MM.1S (cell line): Measurements from ENCODE around the gene LINC01488.

Experiments
- DNase-seq: peaks from one replicate; pipeline ENCODE4 v3.0.0-alpha.2; 2015
- H2AFZ ChIP-seq: fragments of 300-600 bp; sonication (generic); 2 replicates; pipeline ENCODE4 v1.6.0; 2016; ENCODE audit warnings: antibody characterized with exemption, low read length
- H3F3A ChIP-seq: fragments of 300-600 bp; sonication (generic); 2 replicates; pipeline ENCODE4 v1.6.1; 2016; ENCODE audit warnings: mild to moderate bottlenecking, antibody characterized with exemption, low read length, moderate library complexity, mixed read lengths; ENCODE audit not compliant: insufficient read depth
- H3K27ac ChIP-seq: fragments of 300-600 bp; sonication (generic); 2 replicates; pipeline ENCODE4 v1.5.1; 2016; ENCODE audit warnings: mild to moderate bottlenecking, low read length
- H3K27me3 ChIP-seq: fragments of 300-600 bp; sonication (generic); replicated peaks from 2 replicates; pipeline ENCODE4 v1.6.0; 2016; ENCODE audit warnings: low read length; ENCODE audit not compliant: insufficient read depth
- H3K36me3 ChIP-seq: fragments of 300-600 bp; sonication (generic); replicated peaks from 2 replicates; pipeline ENCODE4 v1.6.1; 2016; ENCODE audit warnings: mild to moderate bottlenecking, low read length, mixed read lengths; ENCODE audit not compliant: insufficient read depth
- H3K4me1 ChIP-seq: fragments of 300-600 bp; sonication (generic); 2 replicates; pipeline ENCODE4 v1.6.1; 2016; ENCODE audit warnings: low read length, mixed read lengths
- H3K4me2 ChIP-seq: fragments of 300-600 bp; sonication (generic); 2 replicates; pipeline ENCODE4 v1.6.0; 2016; ENCODE audit warnings: low read depth, low read length
- H3K4me3 ChIP-seq: fragments of 300-600 bp; sonication (generic); 2 replicates; pipeline ENCODE4 v1.5.1; 2016; ENCODE audit warnings: low read length, mixed read lengths
- H3K79me2 ChIP-seq: fragments of 300-600 bp; sonication (generic); 2 replicates; pipeline ENCODE4 v1.6.1; 2016; ENCODE audit warnings: mixed run types, low read length, mixed read lengths
- H3K9ac ChIP-seq: fragments of 300-600 bp; sonication (generic); 2 replicates; pipeline ENCODE4 v1.6.1; 2016; ENCODE audit warnings: low read length, mixed read lengths
- H3K9me2 ChIP-seq: fragments of 300-600 bp; sonication (generic); replicated peaks from 2 replicates; pipeline ENCODE4 v1.6.1; 2016; ENCODE audit warnings: mild to moderate bottlenecking, low read length, mixed read lengths; ENCODE audit not compliant: insufficient read depth
- H3K9me3 ChIP-seq: fragments of 300-600 bp; sonication (generic); replicated peaks from 2 replicates; pipeline ENCODE4 v1.6.1; 2016; ENCODE audit warnings: mild to moderate bottlenecking, low read length, mixed read lengths; ENCODE audit not compliant: insufficient read depth
- H4K20me1 ChIP-seq: fragments of 300-600 bp; sonication (generic); 2 replicates; pipeline ENCODE4 v1.6.1; 2016; ENCODE audit warnings: mild to moderate bottlenecking, low read length, moderate library complexity, mixed read lengths; ENCODE audit not compliant: insufficient read depth
- EZH2 ChIP-seq: fragments of 300-600 bp; sonication (generic); optimal IDR thresholded peaks from 2 replicates; pipeline ENCODE3; 2017; ENCODE audit warnings: low read depth, mild to moderate bottlenecking, antibody characterized with exemption, low read length, mixed read lengths
- EZH2phosphoT487 ChIP-seq: fragments of 300-600 bp; sonication (generic); IDR thresholded peaks from 2 replicates; pipeline ENCODE4 v1.6.1; 2018; ENCODE audit warnings: antibody characterized with exemption, low read length
- TF ChIP-seq, protein P1 (sequence below): fragments of 300-600 bp; sonication (generic); IDR thresholded peaks from 2 replicates; pipeline ENCODE4 v1.5.1; 2016; ENCODE audit warnings: antibody characterized with exemption, low read length, mixed read lengths

The LINC01488 gene

DNA sequence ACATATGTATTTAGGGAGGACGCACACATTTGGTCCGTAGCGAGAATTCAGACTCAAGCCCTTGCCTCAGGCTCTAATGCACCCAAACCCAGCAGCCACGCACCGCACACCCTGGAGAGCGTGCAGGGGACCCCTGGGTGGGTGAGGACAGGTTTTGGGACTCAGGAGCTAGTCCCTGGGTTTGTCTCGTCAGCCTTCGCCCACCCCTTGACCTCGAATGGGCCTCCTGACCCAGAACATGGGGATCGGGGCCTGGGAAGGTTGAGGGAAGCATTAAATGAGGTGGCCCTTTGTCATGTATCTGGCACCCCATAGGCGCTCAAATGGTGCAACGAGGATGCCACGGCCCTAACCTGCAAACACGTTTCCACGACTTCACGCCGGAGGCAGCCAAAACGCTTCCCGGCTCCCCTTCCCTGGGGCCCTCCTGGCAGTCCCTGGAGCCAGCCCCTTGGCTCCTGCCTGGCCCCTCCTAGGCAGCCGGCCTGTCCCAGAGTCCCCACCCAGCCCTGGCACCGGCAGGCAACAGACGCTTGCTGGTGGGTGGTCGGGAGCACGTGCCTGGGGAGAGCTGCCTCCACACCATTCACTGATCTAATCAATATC, 5.5 kb upstream of the LINC01488 start:
- Histone ChIP-seq H3K9ac (no peak overlapping the region), H3K27ac (no peak overlapping the region), H3F3A (no peaks in the 10 kb centered on the region), H3K4me2 (no peak overlapping the region), H4K20me1 (no peaks in the 10 kb centered on the region), H3K9me3 (no peaks in the 10 kb centered on the region), H2AFZ (no peak overlapping the region), H3K79me2 (no peaks in the 10 kb centered on the region), H3K36me3 (no peaks in the 10 kb centered on the region), H3K4me3 (no peak overlapping the region), H3K4me1 (no peaks in the 10 kb centered on the region), H3K27me3 (peaks cover 98% of the 10 kb centered on the region), H3K9me2 (no peaks in the 10 kb centered on the region)
- no peak for TF ChIP-seq EZH2
- no peak for TF ChIP-seq EZH2phosphoT487
- TF ChIP-seq, protein P1, sequence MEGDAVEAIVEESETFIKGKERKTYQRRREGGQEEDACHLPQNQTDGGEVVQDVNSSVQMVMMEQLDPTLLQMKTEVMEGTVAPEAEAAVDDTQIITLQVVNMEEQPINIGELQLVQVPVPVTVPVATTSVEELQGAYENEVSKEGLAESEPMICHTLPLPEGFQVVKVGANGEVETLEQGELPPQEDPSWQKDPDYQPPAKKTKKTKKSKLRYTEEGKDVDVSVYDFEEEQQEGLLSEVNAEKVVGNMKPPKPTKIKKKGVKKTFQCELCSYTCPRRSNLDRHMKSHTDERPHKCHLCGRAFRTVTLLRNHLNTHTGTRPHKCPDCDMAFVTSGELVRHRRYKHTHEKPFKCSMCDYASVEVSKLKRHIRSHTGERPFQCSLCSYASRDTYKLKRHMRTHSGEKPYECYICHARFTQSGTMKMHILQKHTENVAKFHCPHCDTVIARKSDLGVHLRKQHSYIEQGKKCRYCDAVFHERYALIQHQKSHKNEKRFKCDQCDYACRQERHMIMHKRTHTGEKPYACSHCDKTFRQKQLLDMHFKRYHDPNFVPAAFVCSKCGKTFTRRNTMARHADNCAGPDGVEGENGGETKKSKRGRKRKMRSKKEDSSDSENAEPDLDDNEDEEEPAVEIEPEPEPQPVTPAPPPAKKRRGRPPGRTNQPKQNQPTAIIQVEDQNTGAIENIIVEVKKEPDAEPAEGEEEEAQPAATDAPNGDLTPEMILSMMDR: no peak
- DNase-seq: no peak

DNA sequence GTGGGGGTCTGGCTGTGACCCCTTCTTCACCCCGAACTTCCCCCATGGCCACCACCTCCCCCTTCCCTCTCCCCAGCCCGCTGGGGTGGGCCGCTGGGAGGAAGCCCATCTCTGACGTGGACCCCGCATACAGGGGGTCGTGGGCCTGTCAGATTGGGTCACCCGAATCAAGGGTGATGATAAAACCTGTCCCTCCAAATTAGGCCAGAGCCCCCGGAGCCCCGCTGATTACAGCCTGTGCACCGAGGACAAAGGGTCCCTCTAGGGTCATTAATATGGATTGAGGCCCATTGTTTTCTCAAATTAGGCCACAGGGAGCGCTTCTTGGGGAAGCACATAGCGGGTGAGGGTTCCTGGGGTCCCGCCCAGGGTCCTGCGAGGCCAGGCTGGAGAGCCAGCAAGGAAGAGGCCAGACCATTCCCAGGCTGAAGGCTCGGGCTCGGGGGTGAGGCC, 4.9 kb upstream of the LINC01488 start:
- TF ChIP-seq, protein P1: no peak
- TF ChIP-seq EZH2 (no peak), EZH2phosphoT487 (no peak)
- Histone ChIP-seq H3K4me2 (no peak overlapping the region), H3K4me1 (no peaks in the 10 kb centered on the region), H3K27me3 (peaks cover 98% of the 10 kb centered on the region), H4K20me1 (no peaks in the 10 kb centered on the region), H3K9me2 (no peaks in the 10 kb centered on the region), H3F3A (no peaks in the 10 kb centered on the region), H3K9me3 (no peaks in the 10 kb centered on the region), H2AFZ (no peak overlapping the region), H3K9ac (no peak overlapping the region), H3K4me3 (no peak overlapping the region), H3K79me2 (no peaks in the 10 kb centered on the region), H3K36me3 (no peaks in the 10 kb centered on the region), H3K27ac (no peak overlapping the region)
- no peak for DNase-seq

DNA sequence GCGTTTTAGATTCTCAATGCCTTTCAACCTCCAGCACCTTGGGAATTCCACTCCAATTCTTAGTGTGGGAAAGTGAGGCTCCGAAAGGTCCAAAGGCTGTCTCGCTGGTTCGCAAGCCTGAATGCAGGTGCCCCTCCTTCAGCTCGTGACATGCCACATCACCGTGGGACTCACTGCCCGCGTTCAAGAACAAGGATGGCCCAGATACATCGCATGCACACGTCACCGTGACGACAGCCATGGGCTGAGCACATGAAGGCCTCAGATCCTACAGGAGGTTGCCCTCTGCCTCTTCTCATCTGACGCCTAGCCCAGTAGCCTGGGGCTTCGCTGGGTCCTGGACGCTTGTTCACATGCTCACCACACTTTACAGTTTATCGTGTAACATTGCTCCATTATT, 4.4 kb upstream of the LINC01488 start:
- Histone ChIP-seq H2AFZ (no peak overlapping the region), H3K27me3 (peaks cover 96% of the 10 kb centered on the region), H3K4me1 (no peaks in the 10 kb centered on the region), H3K27ac (no peak overlapping the region), H3K9me3 (no peaks in the 10 kb centered on the region), H3K4me2 (no peak overlapping the region), H3K9ac (no peak overlapping the region), H3K79me2 (no peaks in the 10 kb centered on the region), H3K36me3 (no peaks in the 10 kb centered on the region), H3K9me2 (no peaks in the 10 kb centered on the region), H3K4me3 (no peak overlapping the region), H3F3A (no peaks in the 10 kb centered on the region), H4K20me1 (no peaks in the 10 kb centered on the region)
- TF ChIP-seq, protein P1: no peak
- TF ChIP-seq EZH2 (no peak), EZH2phosphoT487 (no peak)
- DNase-seq: no peak
